WERI-Rb-1 (cell line): ENCODE measurements around the gene DELE1.

ENCODE experiments used
- DNase-seq: peaks from one replicate; pipeline ENCODE4 v3.0.0-alpha.2; 2020
- H3K27ac ChIP-seq: fragments of 250-450 bp; sonication (Bioruptor Pico); 2 replicates; pipeline ENCODE4 v1.5.1; 2020; ENCODE audit warnings: mild to moderate bottlenecking, moderate library complexity
- H3K27me3 ChIP-seq: fragments of 250-450 bp; sonication (Bioruptor Pico); 2 replicates; pipeline ENCODE4 v1.5.1; 2021; ENCODE audit warnings: mild to moderate bottlenecking, low read depth, moderate library complexity; ENCODE audit not compliant: insufficient read depth, severe bottlenecking
- H3K36me3 ChIP-seq: fragments of 250-450 bp; sonication (Bioruptor Pico); 2 replicates; pipeline ENCODE4 v1.5.1; 2020; ENCODE audit warnings: mild to moderate bottlenecking, moderate library complexity
- H3K4me3 ChIP-seq: 2 replicates; pipeline ENCODE4 v1.5.1; 2011; ENCODE audit warnings: low read depth, mild to moderate bottlenecking, control low read depth, low read length
- H3K9me3 ChIP-seq: fragments of 250-450 bp; sonication (Bioruptor Pico); 2 replicates; pipeline ENCODE4 v1.5.1; 2021; ENCODE audit warnings: mild to moderate bottlenecking, moderate library complexity; ENCODE audit not compliant: severe bottlenecking
- TF ChIP-seq, protein P1 (sequence below): IDR thresholded peaks from 2 replicates; pipeline ENCODE4 v1.5.1; 2011; ENCODE audit warnings: low read depth, mild to moderate bottlenecking, control low read depth, inconsistent platforms, low read length

DELE1 gene

GRCh38 chr5:141935538-141935937, 11.9 kb downstream of the DELE1 start:
- Histone ChIP-seq H3K27me3 (no peaks in the 10 kb centered on the region), H3K9me3 (no peaks in the 10 kb centered on the region), H3K4me3 (no peak overlapping the region), H3K36me3 (peaks cover 72% of the 10 kb centered on the region), H3K27ac (no peak overlapping the region)
- no peak for DNase-seq
- TF ChIP-seq, protein P1, sequence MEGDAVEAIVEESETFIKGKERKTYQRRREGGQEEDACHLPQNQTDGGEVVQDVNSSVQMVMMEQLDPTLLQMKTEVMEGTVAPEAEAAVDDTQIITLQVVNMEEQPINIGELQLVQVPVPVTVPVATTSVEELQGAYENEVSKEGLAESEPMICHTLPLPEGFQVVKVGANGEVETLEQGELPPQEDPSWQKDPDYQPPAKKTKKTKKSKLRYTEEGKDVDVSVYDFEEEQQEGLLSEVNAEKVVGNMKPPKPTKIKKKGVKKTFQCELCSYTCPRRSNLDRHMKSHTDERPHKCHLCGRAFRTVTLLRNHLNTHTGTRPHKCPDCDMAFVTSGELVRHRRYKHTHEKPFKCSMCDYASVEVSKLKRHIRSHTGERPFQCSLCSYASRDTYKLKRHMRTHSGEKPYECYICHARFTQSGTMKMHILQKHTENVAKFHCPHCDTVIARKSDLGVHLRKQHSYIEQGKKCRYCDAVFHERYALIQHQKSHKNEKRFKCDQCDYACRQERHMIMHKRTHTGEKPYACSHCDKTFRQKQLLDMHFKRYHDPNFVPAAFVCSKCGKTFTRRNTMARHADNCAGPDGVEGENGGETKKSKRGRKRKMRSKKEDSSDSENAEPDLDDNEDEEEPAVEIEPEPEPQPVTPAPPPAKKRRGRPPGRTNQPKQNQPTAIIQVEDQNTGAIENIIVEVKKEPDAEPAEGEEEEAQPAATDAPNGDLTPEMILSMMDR, result no peak

DNA sequence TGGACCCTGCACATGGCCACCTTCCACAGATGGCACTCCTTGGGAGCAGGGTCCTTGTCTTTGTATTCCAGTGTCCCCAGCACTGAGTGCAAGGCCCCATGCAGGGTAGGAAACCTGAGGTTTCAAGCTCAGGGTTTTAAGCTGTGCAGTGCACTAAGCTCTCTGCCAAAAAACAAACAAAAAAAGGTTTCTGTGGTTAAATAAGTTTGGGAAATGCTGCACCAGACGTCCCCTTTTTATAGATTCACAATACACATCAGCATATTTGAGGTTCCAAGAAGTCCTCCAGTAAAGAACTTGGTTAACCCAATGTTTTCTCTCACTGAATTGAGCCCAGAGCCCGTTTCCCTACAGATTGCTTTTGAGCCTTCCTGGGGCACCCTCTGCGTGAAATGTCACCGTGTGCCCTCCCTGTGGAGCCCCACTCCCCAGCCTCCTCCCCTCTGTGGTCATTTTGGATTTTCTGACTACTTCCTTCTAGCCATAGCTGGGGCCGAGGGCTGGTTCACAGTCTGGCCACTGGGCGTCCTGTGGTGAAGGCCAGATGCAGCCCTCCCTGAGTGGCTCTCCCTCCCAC, 17.1 kb downstream of the DELE1 start:
- Histone ChIP-seq H3K9me3 (no peaks in the 10 kb centered on the region), H3K27me3 (no peaks in the 10 kb centered on the region), H3K27ac (no peak overlapping the region), H3K4me3 (no peak overlapping the region), H3K36me3 (peaks cover 31% of the 10 kb centered on the region)
- TF ChIP-seq, protein P1, result 0 out of 2 replicates have a peak, but pooled peaks have one; percentile 11
- DNase-seq, result no peak

DNA sequence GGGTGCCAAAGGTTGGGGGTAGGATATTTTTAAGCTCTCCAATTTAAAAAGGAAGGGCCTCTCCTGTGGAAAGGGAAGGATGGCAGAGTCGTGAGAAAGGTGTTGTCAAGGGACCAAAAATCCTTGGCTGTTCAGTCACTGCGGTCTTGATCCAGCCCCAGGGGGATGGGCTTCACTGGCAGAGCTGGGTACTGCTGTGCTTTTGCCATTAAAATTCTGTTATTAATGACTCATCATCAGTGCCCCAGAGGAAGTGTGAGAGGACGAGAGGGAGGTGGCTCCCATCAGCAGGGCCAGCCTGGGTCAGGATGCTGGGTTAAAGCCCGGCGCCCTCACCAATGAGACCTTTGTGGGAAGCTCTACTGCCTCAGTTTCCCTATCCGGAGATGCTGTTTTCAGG, 17.6 kb downstream of the DELE1 start:
- H3K9me3 ChIP-seq, result no peaks in the 10 kb centered on the region
- H3K27me3 ChIP-seq, result no peaks in the 10 kb centered on the region
- H3K36me3 ChIP-seq, result peaks cover 25% of the 10 kb centered on the region
- TF ChIP-seq, protein P1, result no peak
- H3K27ac ChIP-seq, result no peak overlapping the region
- H3K4me3 ChIP-seq, result no peak overlapping the region
- DNase-seq, result no peak

DNA sequence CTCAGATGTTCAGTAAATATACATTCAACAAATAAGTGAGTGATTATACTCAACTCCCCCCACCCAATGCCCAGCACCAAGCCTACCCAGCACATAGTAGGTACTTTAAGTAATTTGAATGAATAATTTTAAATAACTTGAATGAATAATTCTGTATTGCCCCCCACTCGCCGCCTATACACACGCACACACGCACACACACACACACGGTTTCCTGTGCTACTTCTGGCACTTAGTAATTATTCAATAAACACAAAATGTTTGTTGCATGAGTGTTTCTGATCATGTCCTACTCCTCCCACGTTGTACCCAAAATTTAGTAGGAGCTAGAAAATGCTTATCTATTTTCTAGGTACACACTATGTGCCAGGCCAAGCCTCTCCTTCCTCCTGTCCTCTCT, 18.1 kb downstream of the DELE1 start:
- Histone ChIP-seq H3K36me3 (peaks cover 22% of the 10 kb centered on the region), H3K9me3 (no peaks in the 10 kb centered on the region), H3K4me3 (no peak overlapping the region), H3K27ac (no peak overlapping the region), H3K27me3 (no peaks in the 10 kb centered on the region)
- no peak for DNase-seq
- TF ChIP-seq, protein P1, result no peak

GRCh38 chr5:141942185-141942857, 18.6 kb downstream of the DELE1 start:
- no peaks in the 10 kb centered on the region for H3K27me3 ChIP-seq
- DNase-seq, result no peak
- no peaks in the 10 kb centered on the region for H3K9me3 ChIP-seq
- no peak overlapping the region for H3K27ac ChIP-seq
- no peak overlapping the region for H3K4me3 ChIP-seq
- TF ChIP-seq, protein P1, result no peak
- peaks cover 16% of the 10 kb centered on the region for H3K36me3 ChIP-seq
